Chondrocyte (in vitro differentiated cells): ENCODE measurements around the gene SNAPC3. TPM values are rescaled to one million over a fixed set of nuclear protein-coding genes. Genes with fewer than 3 reads are reported as not detected.
A peak's percentile ranks its signal among the peaks of the same experiment; 100 is the strongest.

Experiments used
- DNase-seq: peaks from one replicate; pipeline ENCODE4 v3.0.0; 2021; ENCODE audit warnings: mixed read lengths, low spot score
- H3K27ac Mint-ChIP-seq: one replicate; pipeline ENCODE4 v1.8.0; 2021; ENCODE audit warnings: mild to moderate bottlenecking, moderate library complexity, mixed read lengths; ENCODE audit not compliant: unreplicated experiment
- H3K27me3 Mint-ChIP-seq: 2 replicates; pipeline ENCODE4 v1.8.0; 2021; ENCODE audit warnings: low read depth, mixed read lengths
- H3K36me3 Mint-ChIP-seq: 2 replicates; pipeline ENCODE4 v1.8.0; 2021; ENCODE audit warnings: low read depth, mixed read lengths
- H3K4me1 Mint-ChIP-seq: 2 replicates; pipeline ENCODE4 v1.8.0; 2021; ENCODE audit warnings: low read depth, mild to moderate bottlenecking, mixed read lengths
- H3K4me3 Mint-ChIP-seq: one replicate; pipeline ENCODE4 v1.8.0; 2021; ENCODE audit warnings: mild to moderate bottlenecking, moderate library complexity, mixed read lengths; ENCODE audit not compliant: unreplicated experiment
- H3K9me3 Mint-ChIP-seq: 2 replicates; pipeline ENCODE4 v1.8.0; 2021; ENCODE audit warnings: low read depth, mixed read lengths
- total RNA-seq: library from RNA; stranded (reverse); gene quantifications from 3 replicates; pipeline ENCODE4 v1.2.1, GENCODE V29; 2021
- TF ChIP-seq, protein P1 (sequence below): fragments of 200-600 bp; sonication (generic); IDR thresholded peaks from 2 replicates; pipeline ENCODE4 v1.5.0; 2021; ENCODE audit warnings: antibody characterized with exemption, mild to moderate bottlenecking, moderate library complexity

Gene SNAPC3
- total RNA-seq, 1 donor from 2014 or later, result 38.1 TPM

DNA sequence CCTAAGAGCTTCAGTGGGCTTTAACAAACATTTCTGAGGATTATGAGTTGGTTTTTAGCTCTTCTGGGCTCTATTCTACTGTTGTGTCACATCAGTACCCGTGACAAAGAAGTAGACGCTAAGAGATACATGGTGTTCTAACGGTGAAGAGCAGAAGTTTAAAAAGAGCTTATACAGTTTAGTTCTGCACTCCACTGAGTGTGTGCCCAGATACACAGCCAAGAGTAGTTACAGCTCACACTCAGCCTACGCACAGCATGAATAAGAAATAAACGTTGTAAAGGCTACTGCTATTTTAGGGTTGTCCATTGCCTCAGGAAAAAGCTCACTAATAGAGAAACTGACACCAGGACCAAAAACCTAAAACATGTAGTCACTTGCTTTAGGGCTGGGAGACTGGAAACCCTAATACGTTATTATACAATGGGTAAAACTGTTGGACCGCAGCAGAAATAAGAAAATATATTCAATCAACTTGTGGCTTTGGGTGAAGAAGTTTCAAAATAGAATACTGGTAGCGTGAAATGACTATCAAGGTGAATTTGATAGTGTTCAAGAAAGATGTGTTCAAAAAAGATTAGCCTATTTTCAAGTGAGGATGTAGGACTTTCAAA lies 53.4 kb downstream of the SNAPC3 start:
- TF ChIP-seq, protein P1, sequence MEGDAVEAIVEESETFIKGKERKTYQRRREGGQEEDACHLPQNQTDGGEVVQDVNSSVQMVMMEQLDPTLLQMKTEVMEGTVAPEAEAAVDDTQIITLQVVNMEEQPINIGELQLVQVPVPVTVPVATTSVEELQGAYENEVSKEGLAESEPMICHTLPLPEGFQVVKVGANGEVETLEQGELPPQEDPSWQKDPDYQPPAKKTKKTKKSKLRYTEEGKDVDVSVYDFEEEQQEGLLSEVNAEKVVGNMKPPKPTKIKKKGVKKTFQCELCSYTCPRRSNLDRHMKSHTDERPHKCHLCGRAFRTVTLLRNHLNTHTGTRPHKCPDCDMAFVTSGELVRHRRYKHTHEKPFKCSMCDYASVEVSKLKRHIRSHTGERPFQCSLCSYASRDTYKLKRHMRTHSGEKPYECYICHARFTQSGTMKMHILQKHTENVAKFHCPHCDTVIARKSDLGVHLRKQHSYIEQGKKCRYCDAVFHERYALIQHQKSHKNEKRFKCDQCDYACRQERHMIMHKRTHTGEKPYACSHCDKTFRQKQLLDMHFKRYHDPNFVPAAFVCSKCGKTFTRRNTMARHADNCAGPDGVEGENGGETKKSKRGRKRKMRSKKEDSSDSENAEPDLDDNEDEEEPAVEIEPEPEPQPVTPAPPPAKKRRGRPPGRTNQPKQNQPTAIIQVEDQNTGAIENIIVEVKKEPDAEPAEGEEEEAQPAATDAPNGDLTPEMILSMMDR, result no peak
- no peaks in the 10 kb centered on the region for H3K27me3 Mint-ChIP-seq
- H3K9me3 Mint-ChIP-seq, result no peaks in the 10 kb centered on the region
- peaks cover 29% of the 10 kb centered on the region for H3K4me1 Mint-ChIP-seq
- H3K27ac Mint-ChIP-seq, result no peak overlapping the region
- DNase-seq, result no peak
- no peak overlapping the region for H3K4me3 Mint-ChIP-seq
- H3K36me3 Mint-ChIP-seq, result peaks cover 2% of the 10 kb centered on the region

DNA sequence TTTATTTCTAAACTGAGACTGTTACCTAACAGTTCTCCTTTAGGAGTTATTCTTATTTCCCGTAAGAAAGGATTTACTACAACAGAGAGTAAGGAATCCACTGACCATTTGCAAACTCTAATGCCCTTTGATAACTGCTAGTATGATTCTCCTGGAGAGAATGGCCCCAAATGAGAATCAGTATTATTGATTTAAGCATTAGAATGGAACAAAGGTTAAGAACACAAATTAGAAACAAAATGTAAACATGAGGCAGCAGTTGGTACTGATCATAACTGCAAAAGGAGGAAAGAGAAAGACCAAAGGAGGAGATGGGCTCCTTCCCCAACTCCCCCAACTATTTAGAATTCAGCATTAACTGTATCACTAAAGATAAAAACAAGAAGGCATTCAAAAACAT lies 57.4 kb downstream of the SNAPC3 start:
- Mint-ChIP-seq H3K27ac (peak overlapping the region; percentile 0), H3K9me3 (no peaks in the 10 kb centered on the region), H3K27me3 (no peaks in the 10 kb centered on the region), H3K36me3 (peaks cover 5% of the 10 kb centered on the region), H3K4me3 (no peak overlapping the region), H3K4me1 (peaks cover 19% of the 10 kb centered on the region)
- DNase-seq, result no peak
- TF ChIP-seq, protein P1, result no peak

DNA sequence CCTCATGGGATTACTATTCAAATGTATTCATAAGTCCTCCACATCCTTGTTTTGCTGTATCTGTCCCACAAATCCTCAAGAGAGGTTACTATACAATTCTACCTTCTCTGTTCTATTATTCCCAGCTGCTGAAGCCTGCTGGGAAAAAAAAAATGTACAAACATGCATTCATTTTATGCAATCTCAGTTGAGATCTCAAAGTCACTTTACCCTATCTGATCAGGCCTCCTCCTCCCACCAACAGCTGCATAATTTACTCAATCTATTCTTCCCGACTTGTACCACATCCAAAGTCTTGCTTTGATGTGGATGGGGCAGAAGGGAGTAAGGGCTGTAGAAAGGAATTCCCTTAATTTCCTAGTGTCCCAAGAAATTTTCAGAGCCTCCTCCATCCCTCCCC lies 59.5 kb downstream of the SNAPC3 start:
- TF ChIP-seq, protein P1, result no peak
- Mint-ChIP-seq H3K27me3 (no peaks in the 10 kb centered on the region), H3K36me3 (peaks cover 8% of the 10 kb centered on the region), H3K9me3 (no peaks in the 10 kb centered on the region), H3K27ac (no peak overlapping the region), H3K4me1 (peaks cover 28% of the 10 kb centered on the region), H3K4me3 (no peak overlapping the region)
- DNase-seq, result no peak

DNA sequence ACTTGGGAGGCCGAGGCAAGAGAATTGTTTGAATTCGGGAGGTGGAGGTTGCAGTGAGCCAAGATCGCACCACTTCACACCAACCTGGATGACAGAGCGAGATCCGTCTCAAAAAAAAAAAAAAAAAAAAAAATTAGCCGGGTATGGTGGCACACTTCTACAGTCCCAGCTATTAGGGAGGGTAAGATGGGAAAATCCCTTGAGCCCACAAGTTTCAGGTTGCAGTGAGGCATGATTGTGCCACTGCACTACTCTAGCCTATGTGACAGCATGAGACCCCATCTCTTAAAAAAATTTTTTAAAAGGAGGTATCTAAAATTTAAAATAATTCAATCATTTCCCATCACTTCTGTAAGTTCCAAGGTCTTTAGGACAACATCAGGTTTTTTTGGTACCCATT lies 62.1 kb downstream of the SNAPC3 start:
- no peaks in the 10 kb centered on the region for H3K9me3 Mint-ChIP-seq
- no peak overlapping the region for H3K27ac Mint-ChIP-seq
- peaks cover 21% of the 10 kb centered on the region for H3K4me1 Mint-ChIP-seq
- H3K27me3 Mint-ChIP-seq, result no peaks in the 10 kb centered on the region
- H3K36me3 Mint-ChIP-seq, result peaks cover 8% of the 10 kb centered on the region
- H3K4me3 Mint-ChIP-seq, result no peak overlapping the region
- TF ChIP-seq, protein P1, result no peak
- DNase-seq, result no peak

DNA sequence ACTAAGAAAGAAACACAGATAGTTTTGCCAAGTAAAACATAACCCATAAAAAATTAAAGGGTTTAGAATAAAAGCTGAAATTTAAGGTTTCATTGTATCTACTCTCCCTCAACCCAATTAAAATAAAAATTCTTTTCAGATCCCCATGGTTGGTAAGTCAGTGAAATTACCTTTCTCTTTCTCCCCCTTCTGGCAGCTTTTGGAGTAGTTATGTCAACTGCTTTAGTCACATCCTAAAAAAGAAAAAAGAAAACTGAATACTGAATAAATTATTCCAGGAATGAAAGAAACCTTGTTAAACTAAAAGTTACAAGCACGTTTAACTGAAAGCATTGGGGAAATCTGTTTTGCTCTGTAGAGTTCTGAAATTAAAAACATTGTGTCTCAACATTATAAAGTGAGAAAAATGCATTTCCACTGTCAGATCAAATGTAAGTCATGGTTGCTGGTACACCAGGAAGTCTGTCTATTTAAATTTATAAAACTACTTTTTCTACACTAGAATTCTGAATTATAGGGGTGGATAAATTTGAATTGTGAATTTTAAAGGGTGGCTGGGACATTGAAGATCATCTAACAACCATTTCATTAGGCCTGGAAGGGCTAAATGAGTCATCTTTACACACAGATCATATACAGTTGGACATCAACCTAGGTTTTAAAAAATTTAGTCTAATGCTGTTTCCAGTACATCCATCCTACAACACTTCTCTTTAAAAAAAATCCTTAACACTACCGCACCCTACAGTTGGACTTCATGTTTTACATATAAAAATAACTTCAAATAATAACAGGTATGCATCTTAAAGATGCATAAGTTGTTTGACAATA lies 63.4 kb downstream of the SNAPC3 start:
- H3K27me3 Mint-ChIP-seq, result no peaks in the 10 kb centered on the region
- H3K27ac Mint-ChIP-seq, result peak overlapping the region; percentile 55
- TF ChIP-seq, protein P1, result peak; percentile 84
- no peaks in the 10 kb centered on the region for H3K9me3 Mint-ChIP-seq
- peaks cover 13% of the 10 kb centered on the region for H3K4me1 Mint-ChIP-seq
- no peak overlapping the region for H3K4me3 Mint-ChIP-seq
- H3K36me3 Mint-ChIP-seq, result peaks cover 8% of the 10 kb centered on the region
- DNase-seq, result no peak
